ENCODE measurements around the gene CLSTN1. TPM values are rescaled to one million over a fixed set of nuclear protein-coding genes. Genes with fewer than 3 reads are reported as not detected.

The CLSTN1 gene
- total and polyA plus RNA-seq, 7 donors, result 7.3 to 48.7 (median 19.7) TPM

GRCh38 chr1:9774712-9775679, 48.8 kb downstream of the CLSTN1 start:
- DNase-seq, result no peak
- Histone ChIP-seq H3K9me3 (no peaks in the 10 kb centered on the region), H3K27me3 (ENCODE audit: insufficient read depth in 3 of 3, low read length in 2 of 3) (no peaks in the 10 kb centered on the region), H3K4me1 (no peaks in the 10 kb centered on the region), H3K27ac (no peak overlapping the region), H3K36me3 (ENCODE audit: insufficient read depth in 1 of 2, low read depth in 1 of 2) (peaks cover 0 to 12% of the 10 kb centered on the region in 2 donors), H3K4me3 (no peak overlapping the region)
- TF ChIP-seq CTCF (IDR thresholded peaks at IDR 0.05), result no peak
- WGBS, 3 donors, result 79 to 82% (median 80%) methylated on average over 20 of the region's 20 CpGs
- ATAC-seq, result no peak
- intact Hi-C loops (cut with DNase I), result no loop called here

DNA sequence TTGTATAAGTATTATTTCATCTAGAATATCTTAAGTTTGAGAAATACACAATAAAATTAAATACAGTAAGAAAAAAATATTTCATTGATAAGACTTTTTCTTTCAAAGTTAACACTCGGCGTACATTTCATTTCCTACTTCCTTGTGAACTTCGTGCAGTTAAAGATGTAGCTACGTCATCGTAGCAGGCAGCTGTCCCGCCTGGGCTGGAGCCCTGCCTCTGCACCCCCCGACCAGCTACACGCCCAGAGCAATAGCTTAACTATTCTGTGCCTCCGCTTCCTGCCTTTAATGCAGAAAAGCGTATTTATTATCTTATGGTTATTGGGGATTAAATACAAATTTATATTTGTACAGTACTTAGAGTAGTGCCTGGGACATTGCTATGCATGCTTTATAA, 53.5 kb downstream of the CLSTN1 start:
- Histone ChIP-seq H3K36me3 (ENCODE audit: insufficient read depth in 1 of 2, low read depth in 1 of 2) (peaks cover 0 to 12% of the 10 kb centered on the region in 2 donors), H3K27me3 (ENCODE audit: insufficient read depth in 3 of 3, low read length in 2 of 3) (no peaks in the 10 kb centered on the region), H3K4me3 (no peak overlapping the region), H3K4me1 (no peaks in the 10 kb centered on the region), H3K27ac (no peak overlapping the region), H3K9me3 (no peaks in the 10 kb centered on the region)
- WGBS, 3 donors, result 61 to 69% (median 62%) methylated on average over 10 of the region's 10 CpGs
- TF ChIP-seq CTCF (IDR thresholded peaks at IDR 0.05), result no peak
- no peak for ATAC-seq
- intact Hi-C loops (cut with DNase I), result no loop called here
- DNase-seq, result no peak

DNA sequence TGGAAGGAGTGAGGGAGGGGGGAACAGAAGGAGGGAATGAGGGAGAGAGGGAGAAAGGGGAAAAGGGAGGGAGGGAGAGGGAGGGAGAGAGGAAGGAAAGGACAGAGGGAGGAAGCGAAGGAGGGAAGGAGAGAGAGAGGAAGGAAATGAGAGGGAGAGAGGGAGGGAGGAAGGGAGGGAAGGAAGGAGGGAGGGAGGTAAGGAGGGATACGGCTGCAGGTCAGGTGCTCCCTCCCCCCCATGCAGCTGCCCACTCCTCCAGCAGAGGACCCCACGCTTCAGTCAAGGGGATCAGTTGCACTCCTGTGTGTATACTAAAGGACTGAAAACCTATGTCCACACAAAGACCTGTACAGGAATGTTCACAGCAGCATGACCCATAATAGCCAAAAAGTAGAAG, 54.8 kb downstream of the CLSTN1 start:
- H3K36me3 ChIP-seq (ENCODE audit: insufficient read depth in 1 of 2, low read depth in 1 of 2), result peaks cover 0 to 12% of the 10 kb centered on the region in 2 donors
- H3K27ac ChIP-seq, result no peak overlapping the region
- intact Hi-C loops (cut with DNase I), result no loop called here
- no peaks in the 10 kb centered on the region for H3K9me3 ChIP-seq
- no peak for TF ChIP-seq CTCF (IDR thresholded peaks at IDR 0.05)
- DNase-seq, result no peak
- H3K4me3 ChIP-seq, result no peak overlapping the region
- no peaks in the 10 kb centered on the region for H3K27me3 ChIP-seq (ENCODE audit: insufficient read depth in 3 of 3, low read length in 2 of 3)
- no peak for ATAC-seq
- 76 to 86% (median 85%) methylated on average over 3 of the region's 3 CpGs for WGBS, 3 donors
- H3K4me1 ChIP-seq, result no peaks in the 10 kb centered on the region

- Histone ChIP-seq H3K36me3 (ENCODE audit: insufficient read depth in 1 of 2, low read depth in 1 of 2) (peaks cover 0 to 11% of the 10 kb centered on the region in 2 donors), H3K4me1 (no peaks in the 10 kb centered on the region), H3K27ac (no peak overlapping the region), H3K4me3 (no peak overlapping the region), H3K27me3 (ENCODE audit: insufficient read depth in 3 of 3, low read length in 2 of 3) (no peaks in the 10 kb centered on the region), H3K9me3 (no peaks in the 10 kb centered on the region)
- ATAC-seq, result no peak
- no peak for DNase-seq
- intact Hi-C loops (cut with DNase I), result no loop called here
- WGBS, 3 donors, result 93 to 97% (median 96%) methylated on average over 21 to 24 of the region's 24 CpGs
- TF ChIP-seq CTCF (IDR thresholded peaks at IDR 0.05), result no peak
These were observed 55.6 kb downstream of the CLSTN1 start for GRCh38 chr1:9767964-9768668.

All from psoas muscle (tissue), 8 donors.